HCT116 (cell line): ENCODE data around the gene CLCN1. TPM values are rescaled to one million over a fixed set of nuclear protein-coding genes. Genes with fewer than 3 reads are reported as not detected.

Experiments used
- ATAC-seq: fragments of 200-7000 bp; cut with Tn5 transposase; 2 replicates; pipeline ENCODE4 v1.9.1; 2020; ENCODE audit warnings: mild to moderate bottlenecking, moderate library complexity
- BruUV-seq: library from RNA; stranded (reverse); fragments of 400-500 nt; replicated peaks from 2 replicates; lab custom pipeline; 2021; lab: Mats Ljungman, UMichigan
- CTCF ChIA-PET: fragments of 300-600 bp; sonication (Branson Sonifier 250); formaldehyde crosslinking; loops from one replicate; lab custom pipeline; 2021; ENCODE audit warnings: antibody characterized with exemption; lab: Charles Lee
- POLR2A ChIA-PET: fragments of 300-600, 350-600 bp; sonication (Branson Sonifier 250); formaldehyde crosslinking; loops from one replicate; lab custom pipeline; 2021; ENCODE audit warnings: antibody characterized with exemption; lab: Charles Lee
- RAD21 ChIA-PET, 2 experiments: fragments of 300-600 bp; sonication (Branson Sonifier 250); formaldehyde crosslinking; loops; one replicate each; lab custom pipeline; 2023; ENCODE audit warnings: low total read pairs in 2 of 2; ENCODE audit not compliant: uncharacterized antibody in 2 of 2, unreplicated experiment in 2 of 2, low non-redundant PET in 1 of 2; lab: Charles Lee
- DNase-seq: peaks from one replicate; pipeline ENCODE4 v3.0.0-alpha.2; 2010; ENCODE audit warnings: low read depth, low spot score
- H2AFZ ChIP-seq: fragments of 200-600 bp; shearing (Covaris generic), sonication (generic); 2 replicates; pipeline ENCODE4 v1.6.1; 2017; ENCODE audit warnings: low read depth, mixed run types, mixed read lengths, antibody characterized with exemption, low read length; ENCODE audit not compliant: poor library complexity, severe bottlenecking
- H3K27ac ChIP-seq: 2 replicates; pipeline ENCODE4 v1.5.1; 2012; ENCODE audit warnings: low read depth, low read length
- H3K27me3 ChIP-seq: fragments of 200-600 bp; sonication (generic); 2 replicates; pipeline ENCODE4 v1.6.1; 2016; ENCODE audit warnings: mixed run types, low read length, mixed read lengths; ENCODE audit not compliant: insufficient read depth
- H3K36me3 ChIP-seq, 2 experiments: fragments of 200-500 bp in 1 of 2; fragments of 200-600 bp in 1 of 2; sonication (Bioruptor generic) in 1 of 2; sonication (generic) in 1 of 2; 2 replicates each; pipeline versions ENCODE4 v1.5.1 to v1.6.1; 2014 to 2016; ENCODE audit warnings: low read length in 2 of 2, inconsistent platforms in 1 of 2, mixed read lengths in 1 of 2, mixed run types in 1 of 2; ENCODE audit not compliant: insufficient read depth in 2 of 2, control insufficient read depth in 1 of 2
- H3K4me1 ChIP-seq, 2 experiments: fragments of 200-600 bp in 1 of 2; sonication (generic) in 1 of 2; 2 replicates each; pipeline versions ENCODE4 v1.5.1 to v1.6.1; 2012 to 2017; ENCODE audit warnings: low read length in 2 of 2, inconsistent platforms in 1 of 2, mild to moderate bottlenecking in 1 of 2, mixed read lengths in 1 of 2, mixed run types in 1 of 2, moderate library complexity in 1 of 2; ENCODE audit not compliant: insufficient read depth in 2 of 2, control insufficient read depth in 1 of 2
- H3K4me2 ChIP-seq: fragments of 200-600 bp; sonication (generic); 2 replicates; pipeline ENCODE4 v1.6.1; 2017; ENCODE audit warnings: mixed run types, low read length, mixed read lengths
- H3K4me3 ChIP-seq, 2 experiments: fragments of 200-600 bp in 1 of 2; sonication (generic) in 1 of 2; replicated peaks in 1 of 2; 2 replicates each; pipeline ENCODE4 v1.5.1; 2011 to 2016; ENCODE audit warnings: low read length in 2 of 2, control low read depth in 1 of 2, low read depth in 1 of 2, mild to moderate bottlenecking in 1 of 2, mixed read lengths in 1 of 2, mixed run types in 1 of 2
- H3K79me2 ChIP-seq: fragments of 200-600 bp; sonication (generic); 2 replicates; pipeline ENCODE4 v1.6.1; 2017; ENCODE audit warnings: mild to moderate bottlenecking, mixed run types, low read length, moderate library complexity, mixed read lengths; ENCODE audit not compliant: insufficient read depth
- H3K9ac ChIP-seq: fragments of 200-600 bp; sonication (generic); 2 replicates; pipeline ENCODE4 v1.6.1; 2016; ENCODE audit warnings: low read length, mixed read lengths
- H3K9me2 ChIP-seq: fragments of 200-600 bp; sonication (generic), shearing (Covaris generic); 2 replicates; pipeline ENCODE4 v1.6.1; 2017; ENCODE audit warnings: mixed run types, mild to moderate bottlenecking, moderate library complexity; ENCODE audit not compliant: insufficient read depth
- H3K9me3 ChIP-seq, 2 experiments: fragments of 200-500 bp in 1 of 2; fragments of 200-600 bp in 1 of 2; sonication (Bioruptor generic) in 1 of 2; sonication (generic) in 1 of 2; 2 replicates each; pipeline ENCODE4 v1.6.1; 2014 to 2017; ENCODE audit warnings: low read length in 2 of 2, mixed read lengths in 2 of 2, inconsistent platforms in 1 of 2, low read depth in 1 of 2, mild to moderate bottlenecking in 1 of 2, mixed run types in 1 of 2, moderate library complexity in 1 of 2; ENCODE audit not compliant: control insufficient read depth in 1 of 2, insufficient read depth in 1 of 2
- H4K20me1 ChIP-seq: fragments of 200-600 bp; sonication (generic), shearing (Covaris generic); 2 replicates; pipeline ENCODE4 v1.6.1; 2017; ENCODE audit warnings: mixed run types, mild to moderate bottlenecking, moderate library complexity; ENCODE audit not compliant: insufficient read depth
- EGR1 ChIP-seq: IDR thresholded peaks from 2 replicates; pipeline ENCODE4 v1.6.1; 2012; ENCODE audit warnings: low read depth
- EZH2 ChIP-seq: fragments of 200-600 bp; sonication (generic); IDR thresholded peaks from 2 replicates; pipeline ENCODE4 v1.6.1; 2017; ENCODE audit warnings: antibody characterized with exemption, mixed run types
- FOSL1 ChIP-seq: IDR thresholded peaks from 2 replicates; pipeline ENCODE4 v1.6.1; 2012; ENCODE audit warnings: low read depth
- POLR2A ChIP-seq: IDR thresholded peaks from 2 replicates; pipeline ENCODE4 v1.7.0; 2011; ENCODE audit warnings: borderline replicate concordance; ENCODE audit not compliant: insufficient read depth, insufficient read length; ENCODE audit errors: extremely low read depth
- RAD21 ChIP-seq: IDR thresholded peaks from 2 replicates; pipeline ENCODE4 v1.6.1; 2012; ENCODE audit warnings: low read depth, mild to moderate bottlenecking
- SIN3A ChIP-seq: IDR thresholded peaks from 2 replicates; pipeline ENCODE4 v1.6.1; 2012; ENCODE audit warnings: low read depth
- SP1 ChIP-seq: IDR thresholded peaks from 2 replicates; pipeline ENCODE4 v1.6.1; 2012; ENCODE audit warnings: low read depth
- ZFX ChIP-seq: fragments of 450-650 bp; IDR thresholded peaks from 2 replicates; pipeline ENCODE4 v1.6.1; 2017
- ZNF274 ChIP-seq: fragments of 200-500 bp; sonication (Bioruptor generic); IDR thresholded peaks from 2 replicates; pipeline ENCODE4 v1.6.1; 2014; ENCODE audit warnings: mild to moderate bottlenecking, low read depth, low read length, inconsistent platforms
- intact Hi-C: fragments of 100-400 bp; cut with micrococcal nuclease; formaldehyde crosslinking; loops from 2 replicates; pipeline ENCODE4 v1.10.0; 2022
- total RNA-seq: library from RNA; stranded (reverse); gene quantifications from one replicate; pipeline ENCODE4 v1.2.1, GENCODE V29; 2021; ENCODE audit not compliant: unreplicated experiment
- TF ChIP-seq, protein P1 (sequence below): IDR thresholded peaks from 2 replicates; pipeline ENCODE4 v1.6.1; 2012; ENCODE audit warnings: low read depth
- TF ChIP-seq, protein P2 (sequence below): IDR thresholded peaks from 2 replicates; pipeline ENCODE4 v1.6.1; 2011; ENCODE audit warnings: mild to moderate bottlenecking, low read length, moderate library complexity; ENCODE audit not compliant: insufficient replicate concordance; ENCODE audit errors: extremely low read depth

Gene CLCN1
- total RNA-seq, 1 experiment from 2014 or later, result 0.47 TPM

DNA sequence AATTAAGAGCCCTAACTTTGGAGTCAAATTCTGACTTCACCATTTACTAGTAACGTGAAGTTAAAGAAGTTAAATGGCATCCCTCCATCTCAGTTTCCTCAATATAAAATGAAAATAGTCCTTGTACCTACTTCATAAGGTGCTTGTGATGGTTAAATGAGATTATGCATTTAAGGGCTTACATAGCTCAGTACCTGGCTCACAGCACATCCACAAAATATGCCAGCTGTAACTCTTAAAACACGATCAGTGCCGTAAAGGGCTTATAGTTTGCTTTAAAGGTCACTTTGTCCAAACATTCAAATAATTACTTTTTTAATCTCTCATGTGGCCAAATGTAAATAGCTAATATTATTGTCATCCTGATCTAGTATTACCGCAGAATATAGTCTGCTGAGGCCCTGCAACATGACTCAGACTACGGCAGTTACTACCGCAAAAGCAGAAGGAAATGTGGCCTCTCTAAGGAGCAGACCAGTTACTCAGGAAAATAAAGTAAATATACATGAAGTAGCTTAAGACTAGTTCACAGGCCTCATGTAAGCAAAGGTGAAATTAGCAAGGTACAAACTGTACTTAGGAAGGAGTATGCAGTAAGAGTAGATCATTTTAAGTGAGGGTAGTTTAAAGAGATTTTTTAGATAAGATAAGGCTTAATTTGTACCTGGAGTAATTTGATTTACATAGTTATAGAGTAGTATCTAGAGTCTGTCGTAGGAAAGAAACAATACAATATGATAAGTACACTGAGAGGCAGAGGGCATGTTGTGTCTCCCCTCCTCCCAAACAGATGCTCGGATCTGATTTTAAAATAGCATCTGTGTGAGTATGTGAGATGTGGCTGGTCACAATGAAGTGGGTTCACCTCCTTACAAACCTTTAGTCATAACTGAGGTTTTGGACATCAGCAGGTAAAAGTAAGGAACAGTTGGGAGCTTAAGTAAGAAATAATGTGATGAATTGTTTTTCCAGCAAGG, 14.7 kb upstream of the CLCN1 start:
- Histone ChIP-seq H3K79me2 (peaks cover 21% of the 10 kb centered on the region), H3K4me1 (no peaks in the 10 kb centered on the region), H3K9me2 (no peaks in the 10 kb centered on the region), H3K4me2 (no peak overlapping the region), H3K27me3 (no peaks in the 10 kb centered on the region), H3K4me3 (no peak overlapping the region), H3K9ac (no peak overlapping the region), H4K20me1 (peaks cover 5% of the 10 kb centered on the region; the same call in 1 of the 2 replicates), H3K9me3 (no peaks in the 10 kb centered on the region), H2AFZ (no peak overlapping the region), H3K27ac (no peak overlapping the region), H3K36me3 (peaks cover 67 to 76% of the 10 kb centered on the region in 2 experiments)
- intact Hi-C loops, result loop anchor here (5.0 kb wide), 1 partner anchor 106 kb away; the partner anchor contains the start of gene EPHA1
- ChIA-PET RAD21 (no interaction called here), POLR2A (interaction anchor here (0.8 kb wide), 1 partner anchor 13 kb away, joined by 3 read pairs; the partner anchor contains the start of gene CASP2), CTCF (no interaction called here)
- BruUV-seq, result no TSS peak
- DNase-seq (no peak), ATAC-seq (no peak)
- TF ChIP-seq, protein P1, sequence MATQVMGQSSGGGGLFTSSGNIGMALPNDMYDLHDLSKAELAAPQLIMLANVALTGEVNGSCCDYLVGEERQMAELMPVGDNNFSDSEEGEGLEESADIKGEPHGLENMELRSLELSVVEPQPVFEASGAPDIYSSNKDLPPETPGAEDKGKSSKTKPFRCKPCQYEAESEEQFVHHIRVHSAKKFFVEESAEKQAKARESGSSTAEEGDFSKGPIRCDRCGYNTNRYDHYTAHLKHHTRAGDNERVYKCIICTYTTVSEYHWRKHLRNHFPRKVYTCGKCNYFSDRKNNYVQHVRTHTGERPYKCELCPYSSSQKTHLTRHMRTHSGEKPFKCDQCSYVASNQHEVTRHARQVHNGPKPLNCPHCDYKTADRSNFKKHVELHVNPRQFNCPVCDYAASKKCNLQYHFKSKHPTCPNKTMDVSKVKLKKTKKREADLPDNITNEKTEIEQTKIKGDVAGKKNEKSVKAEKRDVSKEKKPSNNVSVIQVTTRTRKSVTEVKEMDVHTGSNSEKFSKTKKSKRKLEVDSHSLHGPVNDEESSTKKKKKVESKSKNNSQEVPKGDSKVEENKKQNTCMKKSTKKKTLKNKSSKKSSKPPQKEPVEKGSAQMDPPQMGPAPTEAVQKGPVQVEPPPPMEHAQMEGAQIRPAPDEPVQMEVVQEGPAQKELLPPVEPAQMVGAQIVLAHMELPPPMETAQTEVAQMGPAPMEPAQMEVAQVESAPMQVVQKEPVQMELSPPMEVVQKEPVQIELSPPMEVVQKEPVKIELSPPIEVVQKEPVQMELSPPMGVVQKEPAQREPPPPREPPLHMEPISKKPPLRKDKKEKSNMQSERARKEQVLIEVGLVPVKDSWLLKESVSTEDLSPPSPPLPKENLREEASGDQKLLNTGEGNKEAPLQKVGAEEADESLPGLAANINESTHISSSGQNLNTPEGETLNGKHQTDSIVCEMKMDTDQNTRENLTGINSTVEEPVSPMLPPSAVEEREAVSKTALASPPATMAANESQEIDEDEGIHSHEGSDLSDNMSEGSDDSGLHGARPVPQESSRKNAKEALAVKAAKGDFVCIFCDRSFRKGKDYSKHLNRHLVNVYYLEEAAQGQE, result no peak
- TF ChIP-seq SP1 (no peak), ZNF274 (no peak), EZH2 (no peak), POLR2A (no peak), SIN3A (no peak), RAD21 (no peak), FOSL1 (no peak), EGR1 (no peak), ZFX (no peak)
- TF ChIP-seq, protein P2, sequence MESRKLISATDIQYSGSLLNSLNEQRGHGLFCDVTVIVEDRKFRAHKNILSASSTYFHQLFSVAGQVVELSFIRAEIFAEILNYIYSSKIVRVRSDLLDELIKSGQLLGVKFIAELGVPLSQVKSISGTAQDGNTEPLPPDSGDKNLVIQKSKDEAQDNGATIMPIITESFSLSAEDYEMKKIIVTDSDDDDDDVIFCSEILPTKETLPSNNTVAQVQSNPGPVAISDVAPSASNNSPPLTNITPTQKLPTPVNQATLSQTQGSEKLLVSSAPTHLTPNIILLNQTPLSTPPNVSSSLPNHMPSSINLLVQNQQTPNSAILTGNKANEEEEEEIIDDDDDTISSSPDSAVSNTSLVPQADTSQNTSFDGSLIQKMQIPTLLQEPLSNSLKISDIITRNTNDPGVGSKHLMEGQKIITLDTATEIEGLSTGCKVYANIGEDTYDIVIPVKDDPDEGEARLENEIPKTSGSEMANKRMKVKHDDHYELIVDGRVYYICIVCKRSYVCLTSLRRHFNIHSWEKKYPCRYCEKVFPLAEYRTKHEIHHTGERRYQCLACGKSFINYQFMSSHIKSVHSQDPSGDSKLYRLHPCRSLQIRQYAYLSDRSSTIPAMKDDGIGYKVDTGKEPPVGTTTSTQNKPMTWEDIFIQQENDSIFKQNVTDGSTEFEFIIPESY, result no peak
